GM19351 (cell line): ENCODE measurements around the gene EFEMP1.
"Not testable (repeated sequence)": the region's sequence is repeated elsewhere in the genome, so short reads cannot be mapped to it uniquely, and the experiment has no call there.

Experiments
- ATAC-seq: cut with Tn5 transposase; IDR thresholded peaks from one replicate; pipeline ENCODE4 v1.9.1; 2021; ENCODE audit warnings: mild to moderate bottlenecking, moderate library complexity; ENCODE audit not compliant: unreplicated experiment

The EFEMP1 gene

DNA sequence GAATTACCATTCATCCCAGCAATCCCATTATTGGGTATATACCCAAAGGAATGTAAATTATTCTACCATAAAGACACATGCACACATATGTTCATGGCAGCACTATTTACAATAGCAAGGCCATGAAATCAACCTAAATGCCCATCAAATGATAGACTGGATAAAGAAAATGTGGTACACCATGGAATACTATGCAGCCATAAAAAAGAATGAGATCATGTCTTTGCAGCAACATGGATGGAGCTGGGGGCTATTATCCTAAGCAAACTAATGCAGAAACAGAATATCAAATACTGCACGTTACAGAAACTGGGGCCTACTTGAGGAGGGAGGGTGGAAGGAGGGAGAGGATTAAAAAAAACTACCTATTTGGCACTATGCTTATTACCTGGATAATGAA, 85.5 kb downstream of the EFEMP1 start:
- not testable (repeated sequence) for ATAC-seq

DNA sequence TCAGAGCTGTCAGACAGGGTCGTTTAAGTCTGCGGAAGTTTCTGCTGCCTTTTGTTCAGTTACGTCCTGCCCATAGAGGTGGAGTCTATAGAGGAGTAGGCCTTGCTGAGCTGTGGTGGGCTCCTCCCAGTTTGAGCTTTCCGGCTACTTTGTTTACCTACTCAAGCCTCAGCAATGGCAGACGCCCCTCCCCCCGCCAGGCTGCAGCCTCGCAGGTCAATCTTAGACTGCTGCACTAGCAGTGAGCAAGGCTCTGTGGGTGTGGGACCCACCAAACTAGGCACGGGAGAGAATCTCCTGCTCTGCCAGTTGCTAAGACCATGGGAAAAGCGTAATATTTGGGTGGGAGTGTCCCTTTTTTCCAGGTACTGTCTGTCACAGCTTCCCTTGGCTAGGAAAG, 86.5 kb downstream of the EFEMP1 start:
- ATAC-seq, result no peak

DNA sequence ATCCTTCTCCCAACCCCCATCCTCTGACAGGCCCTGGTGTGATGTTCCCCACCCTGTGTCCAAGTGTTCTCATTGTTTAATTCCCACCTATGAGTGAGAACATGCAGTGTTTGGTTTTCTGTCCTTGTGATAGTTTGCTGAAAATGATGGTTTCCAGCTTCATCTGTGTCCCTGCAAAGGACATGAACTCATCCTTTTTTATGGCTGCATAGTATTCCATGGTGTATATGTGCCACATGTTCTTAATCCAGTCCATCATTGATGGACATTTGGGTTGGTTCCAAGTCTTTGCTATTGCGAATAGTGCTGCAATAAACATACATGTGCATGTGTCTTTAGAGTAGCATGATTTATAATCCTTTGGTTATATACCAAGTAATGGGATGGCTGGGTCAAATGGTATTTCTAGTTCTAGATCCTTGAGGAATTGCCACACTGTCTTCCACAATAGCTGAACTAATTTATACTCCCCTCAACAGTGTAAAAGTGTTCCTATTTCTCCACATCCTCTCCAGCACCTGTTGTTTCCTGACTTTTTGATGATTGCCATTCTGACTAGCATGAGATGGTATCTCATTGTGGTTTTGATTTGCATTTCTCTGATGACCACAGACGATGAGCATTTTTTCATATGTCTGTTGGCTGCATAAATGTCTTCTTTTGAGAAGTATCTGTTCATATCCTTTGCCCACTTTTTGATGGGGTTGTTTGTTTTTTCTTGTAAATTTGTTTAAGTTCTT, 91.7 kb downstream of the EFEMP1 start:
- ATAC-seq, result not testable (repeated sequence)

DNA sequence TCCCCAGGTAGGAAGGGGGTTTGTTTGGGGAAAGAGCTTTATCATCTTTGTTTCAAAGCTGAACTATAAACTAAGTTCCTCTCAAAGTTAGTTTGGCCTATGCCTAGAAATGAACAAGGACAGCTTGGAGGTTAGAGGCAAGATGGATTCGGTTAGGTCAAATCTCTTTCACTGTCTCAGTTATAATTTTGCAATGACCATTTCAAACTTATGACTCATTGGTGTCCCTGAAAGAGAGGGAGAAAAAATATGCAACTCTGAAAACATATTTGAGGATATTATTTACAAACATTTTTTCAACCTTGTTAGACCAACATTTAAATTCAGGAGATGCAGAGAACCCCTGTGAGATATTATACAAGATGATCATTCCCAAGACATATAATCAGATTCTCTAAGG, 95.7 kb downstream of the EFEMP1 start:
- no peak for ATAC-seq

DNA sequence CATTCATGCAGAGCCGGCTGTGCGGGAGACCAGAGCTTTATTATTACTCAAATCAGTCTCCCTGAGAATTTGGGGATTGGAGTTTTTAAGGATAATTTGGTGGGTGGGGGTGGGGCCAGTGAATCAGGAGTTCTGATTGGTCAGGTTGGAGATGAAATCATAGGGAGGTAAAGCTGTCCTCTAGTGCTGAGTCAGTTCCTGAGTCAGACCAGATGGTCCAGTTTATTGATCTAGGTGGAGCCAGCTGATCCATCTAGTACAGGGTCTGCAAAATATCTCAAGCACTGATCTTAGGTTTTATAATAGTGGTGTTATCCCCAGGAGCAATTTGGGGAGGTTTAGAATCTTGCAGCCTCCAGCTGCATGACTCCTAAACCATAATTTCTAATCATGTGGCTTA, 96.2 kb downstream of the EFEMP1 start:
- not testable (repeated sequence) for ATAC-seq

DNA sequence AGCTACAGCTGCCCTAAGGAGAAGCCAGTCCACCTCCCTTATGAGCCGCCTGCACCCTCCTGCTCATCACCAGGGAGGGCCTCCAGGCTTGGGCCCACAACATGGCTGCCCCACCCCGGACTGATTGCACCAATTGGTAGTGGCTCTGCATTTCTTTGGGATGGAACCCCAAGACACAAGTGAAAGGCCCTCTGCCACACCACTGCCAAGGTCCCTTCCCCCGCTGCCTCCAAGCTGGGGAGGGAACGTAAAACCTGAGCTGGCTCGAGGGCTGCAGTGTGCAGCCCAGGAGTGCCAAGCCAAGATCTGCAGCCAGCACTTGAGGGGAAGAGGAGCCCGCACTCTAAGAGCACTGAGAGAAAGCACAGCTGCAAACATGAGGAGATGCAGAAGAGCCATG, 97.3 kb downstream of the EFEMP1 start:
- no peak for ATAC-seq

DNA sequence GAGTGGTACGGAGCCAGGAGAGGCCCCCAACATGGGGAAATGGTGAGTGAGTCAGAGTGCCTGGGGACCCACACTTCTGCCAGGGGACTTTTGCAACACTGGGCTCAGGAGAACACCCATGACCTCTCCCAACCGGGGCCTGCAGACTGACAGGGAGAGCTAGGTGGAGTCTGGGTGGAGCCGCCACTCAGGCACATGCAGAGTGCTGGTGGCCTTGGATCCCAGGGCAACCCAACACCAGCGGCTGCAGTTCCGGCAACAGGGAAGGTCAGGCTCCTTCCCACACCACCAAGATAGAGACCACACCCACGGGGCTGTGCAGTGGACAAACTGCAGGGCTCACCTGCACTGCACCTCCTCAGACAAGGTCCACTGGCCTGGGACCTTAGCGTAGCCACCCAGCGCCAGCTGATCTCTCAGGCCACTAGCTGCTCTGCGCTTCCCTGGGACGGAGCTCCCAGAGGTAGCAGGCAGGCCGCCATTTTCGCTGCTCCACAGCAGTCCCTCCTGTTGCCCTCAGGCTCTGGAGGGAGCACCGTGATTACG, 99.0 kb downstream of the EFEMP1 start:
- ATAC-seq, result no peak
